ENCODE measurements around the gene MCTP1.

The MCTP1 gene

GRCh38 chr5:94700592-94700991 lies 584.3 kb downstream of the MCTP1 start:
- peak; percentile 4 for DNase-seq (ENCODE audit: low read depth)
- H3K4me3 ChIP-seq (ENCODE audit: control insufficient read depth, low read depth, low read length), result no peak overlapping the region
- no peak for TF ChIP-seq CTCF (conservative IDR thresholded peaks at IDR 0.05; ENCODE audit: control insufficient read depth, insufficient read depth, low read depth, low read length)

- TF ChIP-seq CTCF (conservative IDR thresholded peaks at IDR 0.05; ENCODE audit: control insufficient read depth, insufficient read depth, low read depth, low read length), result no peak
- DNase-seq (ENCODE audit: low read depth), result no peak
Observed at GRCh38 chr5:94699562-94699961, 585.3 kb downstream of the MCTP1 start.

GRCh38 chr5:94698197-94698596 lies 586.7 kb downstream of the MCTP1 start:
- TF ChIP-seq CTCF (conservative IDR thresholded peaks at IDR 0.05; ENCODE audit: control insufficient read depth, insufficient read depth, low read depth, low read length), result no peak
- H3K4me3 ChIP-seq (ENCODE audit: control insufficient read depth, low read depth, low read length), result no peak overlapping the region
- no peak for DNase-seq (ENCODE audit: low read depth)

More at GRCh38 chr5:94699562-94699961, 585.3 kb downstream of the MCTP1 start:
- no peak overlapping the region for H3K4me3 ChIP-seq (ENCODE audit: control insufficient read depth, low read depth, low read length)

GRCh38 chr5:94694671-94695070 lies 590.2 kb downstream of the MCTP1 start:
- no peak overlapping the region for H3K4me3 ChIP-seq (ENCODE audit: control insufficient read depth, low read depth, low read length)
- no peak for DNase-seq (ENCODE audit: low read depth)
- no peak for TF ChIP-seq CTCF (conservative IDR thresholded peaks at IDR 0.05; ENCODE audit: control insufficient read depth, insufficient read depth, low read depth, low read length)

DNA sequence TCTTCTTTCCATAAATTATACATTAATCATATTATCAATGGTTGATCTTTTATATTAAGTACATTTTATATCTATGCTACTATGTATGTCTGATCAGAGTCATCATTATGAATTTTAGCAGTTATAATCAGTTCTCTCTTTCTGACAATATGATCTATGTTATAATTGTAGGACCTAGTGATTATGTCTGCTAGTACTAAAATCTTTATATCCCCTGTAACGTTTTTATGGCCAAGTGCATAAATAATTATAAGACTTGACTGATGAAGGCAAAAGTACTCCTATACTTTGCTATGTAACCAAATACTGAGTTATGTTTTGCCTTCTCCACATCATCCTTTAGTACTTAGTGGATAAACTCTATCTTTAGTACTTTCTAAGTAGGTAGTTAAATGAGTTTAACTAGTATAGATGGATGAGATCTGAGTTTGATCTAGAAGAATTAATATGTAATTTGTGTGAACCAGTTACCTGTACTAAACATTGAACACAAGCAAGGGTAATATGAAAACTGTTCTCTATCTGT lies 591.0 kb downstream of the MCTP1 start:
- no peak for DNase-seq (ENCODE audit: low read depth)
- TF ChIP-seq CTCF (conservative IDR thresholded peaks at IDR 0.05; ENCODE audit: control insufficient read depth, insufficient read depth, low read depth, low read length), result no peak
- no peak overlapping the region for H3K4me3 ChIP-seq (ENCODE audit: control insufficient read depth, low read depth, low read length)

GRCh38 chr5:94693043-94693822 lies 591.7 kb downstream of the MCTP1 start:
- peak; percentile 40 for TF ChIP-seq CTCF (conservative IDR thresholded peaks at IDR 0.05; ENCODE audit: control insufficient read depth, insufficient read depth, low read depth, low read length)
- H3K4me3 ChIP-seq (ENCODE audit: control insufficient read depth, low read depth, low read length), result no peak overlapping the region
- DNase-seq (ENCODE audit: low read depth), result peak; percentile 93

All from fibroblast of mammary gland (primary cell).